ENCODE measurements around the gene SYAP1. TPM values are rescaled to one million over a fixed set of nuclear protein-coding genes. Genes with fewer than 3 reads are reported as not detected.

Gene SYAP1
- polyA plus RNA-seq, 1 donor (not counting 4 experiments of a cell fraction or from before 2014, with no cell fraction given): 20.3 TPM

- no peak for FAIRE-seq
- H3K27ac ChIP-seq (ENCODE audit: control insufficient read depth, insufficient read depth, low read length): no peak overlapping the region
- no peaks in the 10 kb centered on the region for H3K9me1 ChIP-seq (ENCODE audit: control insufficient read depth, extremely low read depth, insufficient read depth, low read length)
- H3K27me3 ChIP-seq (ENCODE audit: control insufficient read depth, extremely low read depth, insufficient read depth, low read length): no peaks in the 10 kb centered on the region
- dilution Hi-C loops (cut with MboI; ENCODE audit: extremely low pct_ligation_motif_present, low sequenced_read_pairs): no loop called here
- no peak overlapping the region for H2AFZ ChIP-seq (ENCODE audit: control insufficient read depth, low read length)
- peaks cover 1 to 3% of the 10 kb centered on the region in 2 experiments for H3K36me3 ChIP-seq (ENCODE audit: control insufficient read depth in 2 of 2, extremely low read depth in 1 of 2, insufficient read depth in 2 of 2, low read length in 2 of 2)
- DNase-seq (ENCODE audit: low read depth, low spot score): no peak
- no peaks in the 10 kb centered on the region for H3K9me3 ChIP-seq (ENCODE audit: control insufficient read depth, low read depth, low read length)
- H3K4me3 ChIP-seq (ENCODE audit: control insufficient read depth in 2 of 3, extremely low read depth in 1 of 3, insufficient read depth in 2 of 3, low read depth in 1 of 3, low read length in 3 of 3): no peak overlapping the region
- H4K20me1 ChIP-seq (ENCODE audit: control insufficient read depth, extremely low read depth, insufficient read depth, low read length): no peaks in the 10 kb centered on the region
- H3K9ac ChIP-seq (ENCODE audit: control insufficient read depth, extremely low read depth, insufficient read depth, low read length): no peak overlapping the region
- no peak overlapping the region for H3K4me2 ChIP-seq (ENCODE audit: control insufficient read depth, extremely low read depth, insufficient read depth, low read depth, low read length)
- no peaks in the 10 kb centered on the region for H3K4me1 ChIP-seq (ENCODE audit: control insufficient read depth, extremely low read depth, insufficient read depth, low read length)
- TF ChIP-seq EZH2 (IDR thresholded peaks at IDR 0.05; ENCODE audit: low read length) (no peak), CTCF (optimal IDR thresholded peaks at IDR 0.05 in 1 of 3, IDR thresholded peaks at IDR 0.05 in 1 of 3, conservative IDR thresholded peaks at IDR 0.05 in 1 of 3; ENCODE audit: extremely low read depth in 1 of 3, insufficient read depth in 2 of 3, low read length in 3 of 3) (no peak)
- H3K79me2 ChIP-seq (ENCODE audit: control insufficient read depth, insufficient read depth, low read length): no peaks in the 10 kb centered on the region
Observed at GRCh38 chrX:16700734-16701133, 18.7 kb upstream of the SYAP1 start.

GRCh38 chrX:16702700-16703599 lies 16.5 kb upstream of the SYAP1 start:
- Histone ChIP-seq H4K20me1 (ENCODE audit: control insufficient read depth, extremely low read depth, insufficient read depth, low read length) (no peaks in the 10 kb centered on the region), H3K79me2 (ENCODE audit: control insufficient read depth, insufficient read depth, low read length) (no peaks in the 10 kb centered on the region), H3K9me3 (ENCODE audit: control insufficient read depth, low read depth, low read length) (no peaks in the 10 kb centered on the region), H3K27me3 (ENCODE audit: control insufficient read depth, extremely low read depth, insufficient read depth, low read length) (no peaks in the 10 kb centered on the region), H3K4me2 (ENCODE audit: control insufficient read depth, extremely low read depth, insufficient read depth, low read depth, low read length) (no peak overlapping the region), H3K9me1 (ENCODE audit: control insufficient read depth, extremely low read depth, insufficient read depth, low read length) (no peaks in the 10 kb centered on the region), H3K4me1 (ENCODE audit: control insufficient read depth, extremely low read depth, insufficient read depth, low read length) (no peaks in the 10 kb centered on the region), H3K27ac (ENCODE audit: control insufficient read depth, insufficient read depth, low read length) (no peak overlapping the region), H3K4me3 (ENCODE audit: control insufficient read depth in 2 of 3, extremely low read depth in 1 of 3, insufficient read depth in 2 of 3, low read depth in 1 of 3, low read length in 3 of 3) (no peak overlapping the region), H2AFZ (ENCODE audit: control insufficient read depth, low read length) (no peak overlapping the region), H3K36me3 (ENCODE audit: control insufficient read depth in 2 of 2, extremely low read depth in 1 of 2, insufficient read depth in 2 of 2, low read length in 2 of 2) (peaks cover 2 to 3% of the 10 kb centered on the region in 2 experiments), H3K9ac (ENCODE audit: control insufficient read depth, extremely low read depth, insufficient read depth, low read length) (no peak overlapping the region)
- TF ChIP-seq EZH2 (IDR thresholded peaks at IDR 0.05; ENCODE audit: low read length) (no peak), CTCF (optimal IDR thresholded peaks at IDR 0.05 in 1 of 3, IDR thresholded peaks at IDR 0.05 in 1 of 3, conservative IDR thresholded peaks at IDR 0.05 in 1 of 3; ENCODE audit: extremely low read depth in 1 of 3, insufficient read depth in 2 of 3, low read length in 3 of 3) (no peak)
- no peak for FAIRE-seq
- dilution Hi-C loops (cut with MboI; ENCODE audit: extremely low pct_ligation_motif_present, low sequenced_read_pairs): no loop called here
- DNase-seq (ENCODE audit: low read depth, low spot score): no peak

Data from keratinocyte (primary cell).